Ishikawa (cell line): ENCODE measurements around the gene DDR2.

Source experiments
- EP300 ChIP-seq: IDR thresholded peaks from 2 replicates; pipeline ENCODE4 v1.6.1; 2012; ENCODE audit warnings: borderline replicate concordance
- TAF1 ChIP-seq: IDR thresholded peaks from 2 replicates; pipeline ENCODE4 v1.6.1; 2012; ENCODE audit warnings: low read depth, mild to moderate bottlenecking
- TEAD4 ChIP-seq: IDR thresholded peaks from 2 replicates; pipeline ENCODE4 v1.6.1; 2012
- YY1 ChIP-seq: IDR thresholded peaks from 2 replicates; pipeline ENCODE4 v1.6.1; 2012; ENCODE audit warnings: low read depth
- ZBTB7A ChIP-seq: IDR thresholded peaks from 2 replicates; pipeline ENCODE4 v1.6.1; 2012; ENCODE audit warnings: low read depth

- TF ChIP-seq ZBTB7A (no peak), TEAD4 (no peak), YY1 (no peak), TAF1 (no peak), EP300 (no peak)
Measured at GRCh38 chr1:162666006-162666645, 33.9 kb downstream of the DDR2 start.
